ENCODE data around the gene KCNG4. TPM values are rescaled to one million over a fixed set of nuclear protein-coding genes. Genes with fewer than 3 reads are reported as not detected.

KCNG4 gene
- total and polyA plus RNA-seq, 2 donors (not counting 3 experiments of a cell fraction or from before 2014, with no cell fraction given), result not detected

- intact Hi-C loops (cut with micrococcal nuclease) (no loop called here), dilution Hi-C loops (cut with MboI; ENCODE audit: extremely low pct_ligation_motif_present, low sequenced_read_pairs) (no loop called here)
- Histone ChIP-seq H3K27me3 (ENCODE audit: control insufficient read depth in 2 of 2, insufficient read depth in 2 of 2, low read length in 2 of 2) (peaks cover 0 to 4% of the 10 kb centered on the region in 2 experiments), H3K4me3 (replicated peaks in 1 of 3; ENCODE audit: insufficient read depth in 1 of 3, low read depth in 1 of 3, low read length in 3 of 3) (no peak overlapping the region), H2AFZ (ENCODE audit: low read depth, low read length) (no peak overlapping the region), H3K4me1 (ENCODE audit: control insufficient read depth, extremely low read depth, insufficient read depth, low read length) (no peaks in the 10 kb centered on the region), H3K27ac (ENCODE audit: insufficient read depth, low read depth, low read length) (no peak overlapping the region), H3K4me2 (ENCODE audit: insufficient read depth, low read length) (no peak overlapping the region), H3K9me3 (replicated peaks; ENCODE audit: control insufficient read depth, insufficient read depth, low read length) (no peaks in the 10 kb centered on the region), H3K9me1 (replicated peaks; ENCODE audit: control insufficient read depth, extremely low read depth, insufficient read depth, low read length) (no peaks in the 10 kb centered on the region), H3K9ac (replicated peaks; ENCODE audit: extremely low read depth, insufficient read depth, low read length) (no peak overlapping the region), H3K79me2 (ENCODE audit: control insufficient read depth, insufficient read depth, low read length) (no peaks in the 10 kb centered on the region), H4K20me1 (replicated peaks; ENCODE audit: control insufficient read depth, extremely low read depth, insufficient read depth, low read length) (no peaks in the 10 kb centered on the region), H3K36me3 (ENCODE audit: control insufficient read depth in 2 of 2, extremely low read depth in 1 of 2, insufficient read depth in 2 of 2, low read length in 2 of 2) (no peaks in the 10 kb centered on the region)
- no peak for FAIRE-seq
- ChIA-PET CTCF (no interaction called here), POLR2A (no interaction called here)
- no TSS peak for BruUV-seq (replicated peaks)
- DNase-seq (ENCODE audit: low read depth, low spot score), result no peak
- no peak for TF ChIP-seq JUN (IDR thresholded peaks at IDR 0.05; ENCODE audit: borderline replicate concordance, insufficient read depth, insufficient read length, low read depth)
- TF ChIP-seq FOS (IDR thresholded peaks at IDR 0.05; ENCODE audit: borderline replicate concordance, insufficient read depth, low read length), result no peak
- TF ChIP-seq EZH2 (IDR thresholded peaks at IDR 0.05; ENCODE audit: borderline replicate concordance, low read depth, low read length, severe bottlenecking), result no peak
- no peak for TF ChIP-seq POLR2AphosphoS5 (IDR thresholded peaks at IDR 0.05; ENCODE audit: insufficient read depth, low read depth, low read length)
- no peak for TF ChIP-seq CTCF (IDR thresholded peaks at IDR 0.05; ENCODE audit: extremely low read depth in 1 of 2, insufficient read depth in 1 of 2, low read depth in 1 of 2, low read length in 2 of 2)
- TF ChIP-seq POLR2A (IDR thresholded peaks at IDR 0.05; ENCODE audit: low read depth, low read length), result no peak
- no peak for TF ChIP-seq MAX (IDR thresholded peaks at IDR 0.05; ENCODE audit: insufficient read depth, insufficient read length)
- no peak for TF ChIP-seq GATA2 (IDR thresholded peaks at IDR 0.05; ENCODE audit: insufficient read depth, insufficient read length, low read depth, low read length)
- no peak for TF ChIP-seq MYC (IDR thresholded peaks at IDR 0.05; ENCODE audit: low read depth, low read length)
Observed at GRCh38 chr16:84274515-84274914, 34.7 kb upstream of the KCNG4 start.
